Gastrocnemius medialis (tissue), 4 donors: ENCODE data around the gene KDM3B.
"Not testable (repeated sequence)": the region's sequence is repeated elsewhere in the genome, so short reads cannot be mapped to it uniquely, and the experiment has no call there.

ENCODE experiments used
- POLR2A ChIP-seq, 2 donors: fragments of 450-650 bp; IDR thresholded peaks; one replicate each; pipeline ENCODE4 v1.6.1; 2017; ENCODE audit warnings: antibody characterized with exemption in 2 of 2, mild to moderate bottlenecking in 2 of 2, moderate library complexity in 2 of 2
- TF ChIP-seq, protein P1 (sequence below), 5 experiments: fragments of 450-650 bp in 3 of 5; fragments of 200-600 bp in 2 of 5; sonication (generic) in 2 of 5; IDR thresholded peaks in 4 of 5; conservative IDR thresholded peaks in 1 of 5; 1 replicate in 4 of 5; 2 replicates in 1 of 5; pipeline ENCODE4 v1.5.1; 2016 to 2019; ENCODE audit warnings: antibody characterized with exemption in 5 of 5, mild to moderate bottlenecking in 3 of 5, moderate library complexity in 3 of 5

DNA sequence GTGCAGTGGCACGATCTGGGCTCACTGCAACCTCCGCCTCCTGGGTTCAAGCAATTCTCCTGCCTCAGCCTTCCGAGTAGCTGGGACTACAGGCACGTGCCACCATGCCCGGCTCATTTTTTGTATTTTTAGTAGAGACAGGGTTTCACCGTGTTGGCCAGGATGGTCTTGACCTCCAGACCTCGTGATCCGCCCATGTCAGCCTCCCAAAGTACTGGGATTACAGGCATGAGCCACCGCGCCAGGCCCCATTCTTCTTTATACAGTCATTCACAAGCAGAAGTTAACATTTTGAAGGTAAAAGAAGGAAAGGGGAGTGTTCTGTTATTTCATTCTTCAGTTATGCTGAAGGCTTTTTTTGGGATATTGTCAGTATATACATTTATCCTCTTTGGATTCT, 37.4 kb downstream of the KDM3B start:
- not testable (repeated sequence) for TF ChIP-seq POLR2A (IDR thresholded peaks at IDR 0.05)
- TF ChIP-seq, protein P1, sequence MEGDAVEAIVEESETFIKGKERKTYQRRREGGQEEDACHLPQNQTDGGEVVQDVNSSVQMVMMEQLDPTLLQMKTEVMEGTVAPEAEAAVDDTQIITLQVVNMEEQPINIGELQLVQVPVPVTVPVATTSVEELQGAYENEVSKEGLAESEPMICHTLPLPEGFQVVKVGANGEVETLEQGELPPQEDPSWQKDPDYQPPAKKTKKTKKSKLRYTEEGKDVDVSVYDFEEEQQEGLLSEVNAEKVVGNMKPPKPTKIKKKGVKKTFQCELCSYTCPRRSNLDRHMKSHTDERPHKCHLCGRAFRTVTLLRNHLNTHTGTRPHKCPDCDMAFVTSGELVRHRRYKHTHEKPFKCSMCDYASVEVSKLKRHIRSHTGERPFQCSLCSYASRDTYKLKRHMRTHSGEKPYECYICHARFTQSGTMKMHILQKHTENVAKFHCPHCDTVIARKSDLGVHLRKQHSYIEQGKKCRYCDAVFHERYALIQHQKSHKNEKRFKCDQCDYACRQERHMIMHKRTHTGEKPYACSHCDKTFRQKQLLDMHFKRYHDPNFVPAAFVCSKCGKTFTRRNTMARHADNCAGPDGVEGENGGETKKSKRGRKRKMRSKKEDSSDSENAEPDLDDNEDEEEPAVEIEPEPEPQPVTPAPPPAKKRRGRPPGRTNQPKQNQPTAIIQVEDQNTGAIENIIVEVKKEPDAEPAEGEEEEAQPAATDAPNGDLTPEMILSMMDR (IDR thresholded peaks at IDR 0.05 in 4 of 5, conservative IDR thresholded peaks at IDR 0.05 in 1 of 5): not testable (repeated sequence)
